Endothelial cell (in vitro differentiated cells): ENCODE data around the gene ZNF280A. TPM values are rescaled to one million over a fixed set of nuclear protein-coding genes. Genes with fewer than 3 reads are reported as not detected.
"Not testable (repeated sequence)": the region's sequence is repeated elsewhere in the genome, so short reads cannot be mapped to it uniquely, and the experiment has no call there.

Experiments
- DNase-seq: peaks from one replicate; pipeline ENCODE4 v3.0.0; 2021; ENCODE audit warnings: low spot score
- H3K27ac Mint-ChIP-seq: one replicate; pipeline ENCODE4 v1.8.0; 2021; ENCODE audit warnings: mixed read lengths, inconsistent platforms; ENCODE audit not compliant: unreplicated experiment
- H3K27me3 Mint-ChIP-seq: one replicate; pipeline ENCODE4 v1.8.0; 2021; ENCODE audit warnings: mild to moderate bottlenecking, moderate library complexity, mixed read lengths, inconsistent platforms; ENCODE audit not compliant: unreplicated experiment
- H3K36me3 Mint-ChIP-seq: one replicate; pipeline ENCODE4 v1.8.0; 2021; ENCODE audit warnings: mild to moderate bottlenecking, low read depth, mixed read lengths, inconsistent platforms; ENCODE audit not compliant: unreplicated experiment
- H3K4me1 Mint-ChIP-seq: one replicate; pipeline ENCODE4 v1.8.0; 2021; ENCODE audit warnings: mild to moderate bottlenecking, mixed read lengths, inconsistent platforms; ENCODE audit not compliant: unreplicated experiment
- H3K4me3 Mint-ChIP-seq: one replicate; pipeline ENCODE4 v1.8.0; 2021; ENCODE audit warnings: mild to moderate bottlenecking, mixed read lengths, inconsistent platforms; ENCODE audit not compliant: unreplicated experiment
- H3K9me3 Mint-ChIP-seq: one replicate; pipeline ENCODE4 v1.8.0; 2021; ENCODE audit warnings: mixed read lengths, inconsistent platforms; ENCODE audit not compliant: unreplicated experiment
- total RNA-seq: library from RNA; stranded (reverse); fragmentation: NEBNext Ultra II Directional; extraction: Animal tissue kit (Norgen Biotek cat#: 25700); gene quantifications from one replicate; pipeline ENCODE4 v1.2.1, GENCODE V29; 2021; ENCODE audit not compliant: unreplicated experiment
- TF ChIP-seq, protein P1 (sequence below): fragments of 200-600 bp; sonication (generic); IDR thresholded peaks from one replicate; pipeline ENCODE4 v1.5.0; 2021; ENCODE audit warnings: antibody characterized with exemption; ENCODE audit not compliant: unreplicated experiment

ZNF280A gene
- total RNA-seq, 1 donor from 2014 or later, result 0.51 TPM

DNA sequence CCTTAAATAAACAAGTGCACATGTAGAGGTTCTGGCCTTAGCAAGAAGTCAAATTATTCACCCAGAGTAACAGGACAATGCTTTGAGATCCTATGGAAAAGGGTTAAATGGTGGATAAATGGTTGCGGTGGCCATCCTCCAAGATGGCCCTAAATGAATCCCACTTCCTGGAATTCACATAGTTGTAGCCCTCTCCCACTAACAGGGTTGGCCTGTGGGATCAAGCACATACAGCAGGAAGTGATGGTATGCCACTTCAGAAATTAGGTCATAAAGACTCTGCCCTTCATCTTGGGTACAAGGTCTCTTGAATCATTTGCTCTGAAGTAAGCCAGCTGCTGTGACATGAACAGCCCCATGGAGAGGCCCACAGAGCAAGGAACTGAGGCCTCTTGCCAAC, 13.3 kb downstream of the ZNF280A start:
- Mint-ChIP-seq H3K27me3 (no peaks in the 10 kb centered on the region), H3K4me1 (peaks cover 8% of the 10 kb centered on the region), H3K4me3 (no peak overlapping the region), H3K36me3 (peaks cover 17% of the 10 kb centered on the region), H3K9me3 (peaks cover 9% of the 10 kb centered on the region), H3K27ac (no peak overlapping the region)
- TF ChIP-seq, protein P1, sequence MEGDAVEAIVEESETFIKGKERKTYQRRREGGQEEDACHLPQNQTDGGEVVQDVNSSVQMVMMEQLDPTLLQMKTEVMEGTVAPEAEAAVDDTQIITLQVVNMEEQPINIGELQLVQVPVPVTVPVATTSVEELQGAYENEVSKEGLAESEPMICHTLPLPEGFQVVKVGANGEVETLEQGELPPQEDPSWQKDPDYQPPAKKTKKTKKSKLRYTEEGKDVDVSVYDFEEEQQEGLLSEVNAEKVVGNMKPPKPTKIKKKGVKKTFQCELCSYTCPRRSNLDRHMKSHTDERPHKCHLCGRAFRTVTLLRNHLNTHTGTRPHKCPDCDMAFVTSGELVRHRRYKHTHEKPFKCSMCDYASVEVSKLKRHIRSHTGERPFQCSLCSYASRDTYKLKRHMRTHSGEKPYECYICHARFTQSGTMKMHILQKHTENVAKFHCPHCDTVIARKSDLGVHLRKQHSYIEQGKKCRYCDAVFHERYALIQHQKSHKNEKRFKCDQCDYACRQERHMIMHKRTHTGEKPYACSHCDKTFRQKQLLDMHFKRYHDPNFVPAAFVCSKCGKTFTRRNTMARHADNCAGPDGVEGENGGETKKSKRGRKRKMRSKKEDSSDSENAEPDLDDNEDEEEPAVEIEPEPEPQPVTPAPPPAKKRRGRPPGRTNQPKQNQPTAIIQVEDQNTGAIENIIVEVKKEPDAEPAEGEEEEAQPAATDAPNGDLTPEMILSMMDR, result no peak
- no peak for DNase-seq

DNA sequence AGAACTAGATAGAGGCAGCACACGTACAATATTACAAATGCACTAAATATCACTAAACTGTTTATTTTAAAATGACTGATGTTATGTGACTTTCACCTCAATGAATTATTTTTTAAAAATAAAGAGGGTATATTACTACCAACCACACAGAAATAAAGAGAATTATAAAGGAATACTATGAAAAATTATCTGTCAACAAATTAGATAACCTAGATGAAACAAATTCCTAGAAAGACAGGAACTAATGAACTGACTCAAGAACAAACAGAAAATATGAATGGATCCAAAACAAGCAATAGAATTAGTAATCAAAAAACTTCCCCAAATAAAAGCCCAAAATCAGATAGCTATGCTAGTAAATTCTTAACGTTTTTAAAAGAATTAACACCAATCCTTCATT, 21.8 kb downstream of the ZNF280A start:
- TF ChIP-seq, protein P1, result no peak
- Mint-ChIP-seq H3K36me3 (peaks cover 10% of the 10 kb centered on the region), H3K27me3 (no peaks in the 10 kb centered on the region), H3K4me3 (no peak overlapping the region), H3K9me3 (no peaks in the 10 kb centered on the region), H3K27ac (no peak overlapping the region), H3K4me1 (no peaks in the 10 kb centered on the region)
- no peak for DNase-seq

DNA sequence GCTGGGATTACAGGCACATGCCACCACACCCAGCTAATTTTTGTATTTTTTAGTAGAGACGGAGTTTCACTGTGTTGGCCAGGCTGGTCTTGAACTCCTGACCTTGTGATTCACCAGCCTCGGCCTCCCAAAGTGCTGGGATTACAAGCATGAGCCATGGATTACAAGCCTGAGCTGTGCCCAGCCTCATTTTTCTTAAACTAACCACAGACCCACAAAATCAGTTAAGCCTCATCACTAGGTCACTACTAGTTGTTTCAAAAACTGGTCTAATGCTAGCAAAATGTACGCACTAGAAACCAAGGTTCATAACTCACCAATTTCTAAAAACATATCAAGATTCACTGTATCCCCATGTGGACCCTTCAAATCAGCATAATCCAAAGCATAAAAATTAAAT, 28.5 kb downstream of the ZNF280A start:
- not testable (repeated sequence) for DNase-seq, H3K27me3 Mint-ChIP-seq, H3K27ac Mint-ChIP-seq, H3K4me3 Mint-ChIP-seq, H3K9me3 Mint-ChIP-seq, H3K4me1 Mint-ChIP-seq
- H3K36me3 Mint-ChIP-seq, result peaks cover 18% of the 10 kb centered on the region

DNA sequence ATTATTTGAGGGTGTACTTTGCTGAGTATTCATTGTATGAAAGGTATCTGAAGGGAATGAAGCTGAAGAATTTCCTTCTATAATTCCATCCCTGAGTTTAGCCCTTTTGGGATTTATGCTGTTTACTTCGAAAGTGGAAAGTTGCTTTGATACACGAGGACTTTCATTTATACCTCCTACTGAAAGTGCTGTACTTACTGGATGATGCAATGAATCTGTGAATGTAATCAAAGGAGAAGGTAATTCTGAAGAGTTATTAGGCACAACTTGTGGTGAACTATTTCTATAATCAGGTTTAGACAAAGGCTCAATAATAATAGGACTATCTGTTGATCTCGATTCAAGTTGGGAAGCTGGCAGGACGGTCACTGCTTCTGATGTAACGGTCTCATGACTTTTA, 31.3 kb downstream of the ZNF280A start:
- TF ChIP-seq, protein P1, result no peak
- peaks cover 11% of the 10 kb centered on the region for H3K36me3 Mint-ChIP-seq
- H3K4me1 Mint-ChIP-seq, result peaks cover 6% of the 10 kb centered on the region
- no peaks in the 10 kb centered on the region for H3K9me3 Mint-ChIP-seq
- no peak overlapping the region for H3K27ac Mint-ChIP-seq
- DNase-seq, result no peak
- peaks cover 2% of the 10 kb centered on the region for H3K27me3 Mint-ChIP-seq
- no peak overlapping the region for H3K4me3 Mint-ChIP-seq

DNA sequence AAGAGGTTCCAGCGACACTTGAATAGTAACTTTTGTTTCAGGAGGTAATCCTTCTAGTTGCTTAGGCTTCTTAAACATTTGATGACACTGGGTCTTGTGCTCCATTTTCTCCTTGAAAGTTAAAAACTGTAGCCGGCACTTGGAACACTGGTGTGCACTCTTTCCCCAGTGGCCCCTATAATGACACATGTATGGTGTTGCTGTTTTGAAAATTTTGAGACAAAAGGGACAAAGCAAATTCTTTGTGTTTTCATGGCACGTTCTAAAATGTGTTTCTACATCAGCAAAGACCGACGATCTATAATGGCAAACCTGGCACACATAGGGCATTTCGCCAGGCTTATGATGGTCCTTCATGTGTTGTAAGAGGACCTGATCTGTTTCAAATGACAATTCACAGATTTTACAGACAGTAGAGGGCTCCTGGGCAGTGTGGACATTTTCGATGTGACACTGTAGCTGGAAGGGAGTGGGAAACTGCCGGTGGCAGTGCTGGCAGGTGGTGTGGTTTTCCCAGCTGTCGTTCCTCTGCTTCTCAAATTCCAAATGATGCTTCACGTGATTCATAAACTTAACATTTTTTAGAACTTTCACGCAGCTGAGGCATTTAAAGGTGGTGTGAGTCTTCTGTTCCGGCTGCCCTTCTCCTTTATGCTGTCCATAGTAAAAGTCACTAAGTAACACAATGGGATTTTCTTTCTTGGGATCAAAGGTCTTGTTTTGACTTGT, 32.0 kb downstream of the ZNF280A start:
- TF ChIP-seq, protein P1, result no peak
- no peaks in the 10 kb centered on the region for H3K9me3 Mint-ChIP-seq
- peaks cover 2% of the 10 kb centered on the region for H3K27me3 Mint-ChIP-seq
- peaks cover 6% of the 10 kb centered on the region for H3K4me1 Mint-ChIP-seq
- H3K4me3 Mint-ChIP-seq, result no peak overlapping the region
- no peak for DNase-seq
- peaks cover 8% of the 10 kb centered on the region for H3K36me3 Mint-ChIP-seq
- H3K27ac Mint-ChIP-seq, result no peak overlapping the region
